GM18498 (cell line): Measurements from ENCODE around the gene NOC4L.

ENCODE experiments used
- ATAC-seq: cut with Tn5 transposase; IDR thresholded peaks from one replicate; pipeline ENCODE4 v1.9.1; 2021; ENCODE audit warnings: mild to moderate bottlenecking, moderate library complexity; ENCODE audit not compliant: unreplicated experiment

NOC4L gene

GRCh38 chr12:132167611-132168310 lies 23.5 kb downstream of the NOC4L start:
- ATAC-seq, result no peak

DNA sequence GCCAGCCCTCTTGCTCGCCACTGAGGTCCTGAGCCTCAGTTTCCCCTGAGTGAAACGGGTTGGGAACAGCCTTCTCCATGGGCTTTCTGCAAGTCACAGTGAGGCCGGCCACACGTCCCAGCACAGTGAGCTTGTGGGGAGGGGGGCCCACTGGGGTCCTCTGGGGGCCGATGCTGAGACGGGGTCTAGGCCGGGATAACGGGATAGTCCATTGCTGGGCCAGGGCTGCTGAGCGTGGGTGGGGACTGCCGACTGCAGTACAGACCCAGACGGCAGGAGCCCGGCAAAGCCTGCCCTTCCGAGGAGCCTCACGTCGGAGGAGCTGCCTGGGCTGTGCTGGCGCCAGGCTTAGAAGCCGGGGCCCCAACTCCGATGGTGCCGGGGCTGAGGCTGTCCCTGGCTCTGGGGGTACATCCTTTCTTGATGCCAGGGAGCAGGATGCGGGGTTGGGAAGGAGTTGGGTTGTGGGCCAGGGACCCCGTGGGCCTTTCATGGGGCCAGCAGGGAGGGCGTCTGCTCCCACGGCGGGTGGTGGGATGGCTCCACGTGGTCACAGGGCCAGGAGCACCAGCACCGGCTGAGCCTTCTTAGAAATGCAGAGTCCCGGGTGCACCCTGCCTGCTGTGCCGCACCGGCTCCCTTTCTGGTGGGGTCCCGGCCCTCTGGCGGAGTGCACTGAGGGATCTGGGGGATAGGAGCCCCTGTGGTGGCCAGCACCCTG lies 24.2 kb downstream of the NOC4L start:
- ATAC-seq, result no peak

- no peak for ATAC-seq
These were observed 25.1 kb downstream of the NOC4L start for GRCh38 chr12:132169376-132169775.

DNA sequence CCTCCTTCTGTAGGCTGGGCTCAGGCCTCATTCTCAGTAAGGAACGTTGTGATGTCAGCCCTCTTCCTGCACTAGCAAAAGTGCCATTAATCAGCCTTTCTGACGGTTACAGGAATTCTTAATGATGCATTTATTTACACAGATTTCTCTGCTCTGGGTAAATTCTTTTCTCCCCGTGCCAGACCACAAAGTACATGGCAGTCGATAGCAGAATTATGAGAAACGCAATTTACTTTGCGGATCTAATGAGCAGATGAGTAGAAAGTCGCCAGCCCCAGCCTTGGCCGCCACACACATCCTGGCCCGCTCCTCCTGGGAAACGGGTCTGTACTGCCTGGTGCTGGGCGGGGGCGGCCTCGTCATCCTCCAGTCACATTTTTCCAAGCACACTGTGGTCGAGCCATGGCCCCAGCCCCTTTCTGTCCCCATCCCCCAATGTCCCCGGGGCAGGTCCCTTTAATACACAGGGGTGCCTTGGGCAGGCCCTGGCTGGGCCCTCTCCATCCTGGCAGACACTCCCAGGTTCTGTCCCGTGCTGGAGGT lies 25.9 kb downstream of the NOC4L start:
- no peak for ATAC-seq

DNA sequence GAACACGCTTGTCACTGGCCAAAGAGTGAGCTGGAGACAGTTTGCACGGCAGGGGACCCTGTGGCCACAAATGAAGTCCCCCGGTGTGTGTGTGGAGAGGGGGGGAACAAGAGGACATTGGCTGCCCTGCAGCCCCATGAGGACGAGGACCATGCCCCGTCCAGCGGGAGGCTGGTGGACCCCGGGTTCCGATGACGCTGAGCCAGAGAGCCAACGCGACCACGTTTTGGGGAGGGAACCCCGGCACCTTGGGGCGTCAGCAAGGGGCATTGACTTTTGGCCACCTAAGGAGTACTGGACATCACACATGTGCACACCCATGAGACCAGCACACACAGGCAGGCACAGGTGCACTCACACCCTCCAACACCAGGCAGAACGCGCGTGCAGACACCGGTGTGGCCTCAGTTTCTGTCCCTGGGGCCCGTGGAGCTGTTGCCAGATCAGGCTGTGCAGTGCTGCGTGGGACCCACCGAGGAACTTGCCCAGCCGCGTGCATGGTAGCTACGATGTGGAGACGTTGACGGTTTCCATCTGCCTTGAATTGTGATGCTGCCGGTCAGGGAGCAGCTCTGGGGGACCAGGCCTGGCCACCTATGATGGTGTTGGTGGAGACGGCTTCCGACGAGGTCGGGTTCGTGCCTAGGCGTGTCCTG lies 26.5 kb downstream of the NOC4L start:
- no peak for ATAC-seq

- ATAC-seq, result no peak
These were observed 27.2 kb downstream of the NOC4L start for GRCh38 chr12:132171293-132171967.

- no peak for ATAC-seq
These were observed 27.8 kb downstream of the NOC4L start for GRCh38 chr12:132171968-132172521.

- ATAC-seq, result no peak
These were observed 28.4 kb downstream of the NOC4L start for GRCh38 chr12:132172619-132173018.

DNA sequence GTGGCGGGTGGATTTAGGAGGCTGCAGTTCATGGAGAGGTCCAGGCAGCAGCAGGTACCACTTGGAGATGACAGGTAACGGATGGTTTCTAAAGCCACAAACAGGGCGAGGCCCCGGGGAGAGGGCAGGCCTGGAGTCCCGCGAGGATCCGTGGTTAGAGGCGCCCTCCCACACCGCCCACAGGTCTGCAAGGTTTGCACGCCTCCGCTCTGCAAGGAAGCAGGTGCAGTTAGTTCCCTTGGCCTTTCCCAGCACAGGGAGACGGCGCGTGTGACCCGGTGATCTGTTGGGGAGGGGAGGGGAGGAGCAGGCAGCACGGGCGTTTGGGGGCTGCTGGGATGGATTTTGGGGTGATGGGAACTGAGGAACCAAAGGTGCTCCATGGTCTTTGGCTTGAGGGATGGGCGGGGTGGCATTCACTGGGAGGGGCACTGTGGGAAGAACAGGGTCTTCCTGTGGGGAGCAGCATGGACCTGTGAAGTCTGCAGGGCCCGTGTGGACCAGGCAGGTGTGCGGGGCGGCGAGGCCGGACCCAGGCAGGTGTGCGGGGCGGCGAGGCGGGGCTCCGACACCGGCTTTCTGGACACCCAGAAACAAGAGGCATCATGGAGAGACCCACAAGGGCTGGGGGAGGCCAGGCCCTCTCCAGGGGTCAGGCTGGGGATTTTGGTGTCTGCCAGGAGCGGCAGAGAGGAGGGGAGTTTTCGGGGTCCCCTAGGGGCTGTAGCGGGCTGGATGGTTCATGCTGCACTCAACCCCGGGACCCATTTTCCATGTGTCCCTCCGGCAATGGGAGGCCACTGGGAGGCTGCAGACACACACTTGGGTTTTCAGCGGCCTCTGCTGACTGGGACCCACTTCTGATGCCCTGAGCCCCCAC lies 29.1 kb downstream of the NOC4L start:
- ATAC-seq, result no peak

DNA sequence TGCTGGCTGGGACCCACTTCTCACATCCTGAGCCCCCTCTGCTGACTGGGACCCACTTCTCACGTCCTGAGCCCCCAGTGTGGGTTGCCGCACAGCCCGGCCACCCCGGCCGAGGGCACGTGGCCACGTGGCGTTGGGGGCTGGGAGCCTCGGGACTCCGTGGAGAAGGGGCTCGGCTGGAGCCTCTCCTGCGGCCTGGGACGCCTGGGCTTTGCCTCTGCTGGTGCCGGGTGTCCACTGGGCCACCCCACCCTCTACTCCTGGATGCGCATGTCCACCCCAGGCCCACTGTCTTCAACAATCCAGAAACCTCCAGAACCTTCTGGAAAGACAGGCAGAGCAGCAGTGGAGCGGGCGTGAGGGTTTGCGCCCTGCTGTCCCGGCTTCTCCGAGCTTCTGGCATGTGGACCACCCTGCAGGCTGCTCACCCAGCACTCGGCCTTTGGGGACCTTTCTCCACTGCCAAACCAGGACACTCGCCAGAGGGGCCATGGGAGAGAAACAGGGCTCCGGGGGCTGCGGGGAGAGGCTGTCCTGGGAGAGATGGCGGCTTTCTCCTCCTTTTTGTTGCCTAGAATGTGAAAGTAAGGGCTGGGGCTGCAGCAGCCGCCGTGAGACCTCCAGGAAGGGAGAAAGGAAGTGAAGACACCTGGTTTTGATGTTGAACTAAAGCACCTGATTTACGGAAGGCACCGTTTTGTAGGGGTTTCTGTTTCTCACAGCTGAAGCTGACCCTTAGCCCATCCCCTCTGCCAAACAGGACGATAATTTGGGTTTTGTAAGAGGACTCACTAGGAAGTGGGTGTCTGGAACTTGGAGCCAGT lies 30.0 kb downstream of the NOC4L start:
- ATAC-seq, result no peak

- no peak for ATAC-seq
These were observed 30.7 kb downstream of the NOC4L start for GRCh38 chr12:132174839-132175490.

GRCh38 chr12:132175496-132176384 lies 31.5 kb downstream of the NOC4L start:
- no peak for ATAC-seq

- ATAC-seq, result no peak
These were observed 32.2 kb downstream of the NOC4L start for GRCh38 chr12:132176385-132176919.

DNA sequence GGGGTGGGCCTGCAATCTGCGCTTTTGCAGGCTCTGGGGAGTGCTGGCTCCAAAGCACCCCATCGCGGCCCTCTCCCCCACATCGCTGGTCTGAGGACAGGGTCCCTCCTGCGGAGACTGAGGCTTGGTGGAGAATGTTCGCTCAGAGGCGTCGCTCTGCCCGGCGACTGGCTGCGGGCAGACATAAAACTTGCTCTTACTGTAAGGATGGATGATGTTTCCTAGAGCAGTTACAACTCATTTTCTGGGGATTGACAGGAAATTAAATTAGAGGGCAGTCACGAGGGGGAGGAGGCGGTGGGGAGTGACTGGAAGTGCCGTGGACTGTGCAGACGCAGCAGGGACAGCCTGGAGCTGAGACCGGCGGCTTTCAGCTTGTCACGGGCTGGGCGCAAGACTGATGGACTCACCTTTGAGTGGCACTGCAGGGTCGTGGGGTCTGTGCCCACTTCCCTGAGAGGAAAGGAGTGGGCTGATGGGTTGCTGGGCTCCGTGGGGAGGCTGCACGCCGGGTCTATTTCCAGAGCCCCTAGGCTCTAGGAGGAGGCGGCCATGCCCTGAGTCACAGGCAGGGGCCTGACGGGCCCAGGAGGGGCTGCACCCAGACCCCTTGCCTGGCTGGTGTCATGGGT lies 32.8 kb downstream of the NOC4L start:
- no peak for ATAC-seq

DNA sequence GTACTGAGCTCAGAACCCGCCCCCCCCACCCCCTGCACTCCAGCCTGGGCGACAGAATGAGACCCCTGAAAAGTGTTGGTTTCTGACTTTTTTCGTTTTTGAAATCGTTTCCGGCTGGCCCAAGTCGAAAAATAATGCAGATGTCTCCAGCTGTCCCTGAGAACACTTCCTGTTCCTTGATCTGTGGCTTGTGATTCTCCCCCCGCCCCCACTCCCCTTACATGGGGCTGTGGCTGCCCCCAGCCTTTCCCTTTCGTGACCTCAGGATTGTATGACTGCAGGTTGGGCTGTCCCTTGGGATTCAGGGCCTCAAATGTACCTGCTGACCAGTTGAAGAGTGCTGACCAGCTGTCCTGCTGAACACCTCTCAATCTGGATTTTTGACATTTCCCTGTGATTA lies 34.1 kb downstream of the NOC4L start:
- no peak for ATAC-seq

GRCh38 chr12:132178801-132179401 lies 34.6 kb downstream of the NOC4L start:
- ATAC-seq, result no peak
